Germinal center (tissue), 1 donor: ENCODE data around the gene FGGY.
"Not testable (repeated sequence)": the region's sequence is repeated elsewhere in the genome, so short reads cannot be mapped to it uniquely, and the experiment has no call there.

Source experiments
- DNase-seq: peaks from one replicate; pipeline ENCODE4 v3.0.0; 2012; ENCODE audit warnings: mixed read lengths, low spot score

The FGGY gene

GRCh38 chr1:59639266-59639665 lies 342.4 kb downstream of the FGGY start:
- DNase-seq, result no peak

GRCh38 chr1:59640851-59641250 lies 344.0 kb downstream of the FGGY start:
- no peak for DNase-seq

GRCh38 chr1:59641836-59642235 lies 344.9 kb downstream of the FGGY start:
- no peak for DNase-seq

GRCh38 chr1:59643526-59643925 lies 346.6 kb downstream of the FGGY start:
- DNase-seq, result no peak

GRCh38 chr1:59645893-59646292 lies 349.0 kb downstream of the FGGY start:
- DNase-seq, result no peak

GRCh38 chr1:59653142-59653958 lies 356.5 kb downstream of the FGGY start:
- DNase-seq, result not testable (repeated sequence)

- DNase-seq, result no peak
These were observed 357.1 kb downstream of the FGGY start for GRCh38 chr1:59653968-59654367.

- DNase-seq, result no peak
These were observed 361.1 kb downstream of the FGGY start for GRCh38 chr1:59657873-59658465.

GRCh38 chr1:59664166-59664565 lies 367.3 kb downstream of the FGGY start:
- DNase-seq, result no peak

GRCh38 chr1:59666106-59666505 lies 369.2 kb downstream of the FGGY start:
- DNase-seq, result no peak

- DNase-seq, result no peak
These were observed 370.1 kb downstream of the FGGY start for GRCh38 chr1:59667020-59667419.

- no peak for DNase-seq
These were observed 372.9 kb downstream of the FGGY start for GRCh38 chr1:59669752-59670312.

GRCh38 chr1:59670662-59671061 lies 373.8 kb downstream of the FGGY start:
- DNase-seq, result no peak

- no peak for DNase-seq
These were observed 374.4 kb downstream of the FGGY start for GRCh38 chr1:59671066-59671952.

GRCh38 chr1:59671953-59672305 lies 375.0 kb downstream of the FGGY start:
- DNase-seq, result no peak

- DNase-seq, result no peak
These were observed 376.1 kb downstream of the FGGY start for GRCh38 chr1:59672851-59673572.

- no peak for DNase-seq
These were observed 376.9 kb downstream of the FGGY start for GRCh38 chr1:59673573-59674450.

GRCh38 chr1:59674595-59674994 lies 377.7 kb downstream of the FGGY start:
- no peak for DNase-seq

- no peak for DNase-seq
These were observed 379.0 kb downstream of the FGGY start for GRCh38 chr1:59675936-59676335.

GRCh38 chr1:59678040-59678439 lies 381.1 kb downstream of the FGGY start:
- DNase-seq, result no peak
